DOHH2 (cell line): ENCODE results near the gene UAP1L1.
"Not testable (repeated sequence)": the region's sequence is repeated elsewhere in the genome, so short reads cannot be mapped to it uniquely, and the experiment has no call there.

ENCODE experiments used
- H3F3A ChIP-seq: fragments of 200-600 bp; sonication (generic), shearing (Covaris generic); 2 replicates; pipeline ENCODE4 v1.6.0; 2016; ENCODE audit warnings: antibody characterized with exemption, mild to moderate bottlenecking; ENCODE audit not compliant: control insufficient read depth, insufficient read depth
- H3K27ac ChIP-seq: fragments of 200-600 bp; sonication (generic); 2 replicates; pipeline ENCODE4 v1.5.1; 2014; ENCODE audit warnings: low read depth, mild to moderate bottlenecking, low read length, moderate library complexity
- H3K27me3 ChIP-seq: fragments of 200-600 bp; sonication (generic); 2 replicates; pipeline ENCODE4 v1.6.1; 2014; ENCODE audit warnings: mild to moderate bottlenecking, low read length, mixed read lengths; ENCODE audit not compliant: control insufficient read depth
- H3K36me3 ChIP-seq: fragments of 200-600 bp; sonication (generic); 2 replicates; pipeline ENCODE4 v1.6.1; 2014; ENCODE audit warnings: mild to moderate bottlenecking, low read length, moderate library complexity, mixed read lengths; ENCODE audit not compliant: control insufficient read depth
- H3K4me1 ChIP-seq: fragments of 200-600 bp; sonication (generic); 2 replicates; pipeline ENCODE4 v1.6.1; 2014; ENCODE audit warnings: mild to moderate bottlenecking, low read length, mixed read lengths; ENCODE audit not compliant: control insufficient read depth
- H3K4me2 ChIP-seq: fragments of 200-600 bp; sonication (generic); 2 replicates; pipeline ENCODE4 v1.6.0; 2014; ENCODE audit warnings: mild to moderate bottlenecking, low read length, moderate library complexity
- H3K4me3 ChIP-seq: fragments of 200-600 bp; sonication (generic); 2 replicates; pipeline ENCODE4 v1.5.1; 2014; ENCODE audit warnings: mild to moderate bottlenecking, low read length, mixed read lengths
- H3K79me2 ChIP-seq: fragments of 200-600 bp; sonication (generic); 2 replicates; pipeline ENCODE4 v1.6.1; 2014; ENCODE audit warnings: mild to moderate bottlenecking, low read length, mixed read lengths; ENCODE audit not compliant: control insufficient read depth
- H3K9me2 ChIP-seq: fragments of 200-600 bp; sonication (generic); replicated peaks from 2 replicates; pipeline ENCODE4 v1.6.1; 2014; ENCODE audit warnings: mild to moderate bottlenecking, low read length, mixed read lengths; ENCODE audit not compliant: control insufficient read depth
- H3K9me3 ChIP-seq: fragments of 200-600 bp; sonication (generic); 2 replicates; pipeline ENCODE4 v1.6.1; 2014; ENCODE audit warnings: antibody characterized with exemption, low read length, mixed read lengths; ENCODE audit not compliant: control insufficient read depth, insufficient read depth
- H4K20me1 ChIP-seq: fragments of 200-600 bp; sonication (generic); 2 replicates; pipeline ENCODE4 v1.6.0; 2014; ENCODE audit warnings: low read depth, mild to moderate bottlenecking, antibody characterized with exemption, low read length, moderate library complexity; ENCODE audit not compliant: control insufficient read depth, insufficient read depth
- CTCF ChIP-seq: fragments of 200-600 bp; sonication (generic); IDR thresholded peaks from one replicate; pipeline ENCODE4 v1.5.1; 2014; ENCODE audit warnings: antibody characterized with exemption, mild to moderate bottlenecking, low read depth, low read length; ENCODE audit not compliant: poor library complexity, severe bottlenecking
- EZH2phosphoT487 ChIP-seq: fragments of 200-600 bp; sonication (generic); IDR thresholded peaks from 2 replicates; pipeline ENCODE4 v1.6.1; 2017; ENCODE audit warnings: borderline replicate concordance, mild to moderate bottlenecking, antibody characterized with exemption, low read length, moderate library complexity, mixed read lengths

The UAP1L1 gene

GRCh38 chr9:137121927-137122795, 44.8 kb downstream of the UAP1L1 start:
- H4K20me1 ChIP-seq, H3K9me3 ChIP-seq, H3K9me2 ChIP-seq, H3K27me3 ChIP-seq: not testable (repeated sequence)
- Histone ChIP-seq H3F3A (peaks cover 46% of the 10 kb centered on the region), H3K27ac (peak overlapping the region; percentile 95), H3K36me3 (peaks cover 15% of the 10 kb centered on the region), H3K4me2 (peak overlapping the region; percentile 74), H3K4me3 (peak overlapping the region; percentile 56), H3K4me1 (peaks cover 77% of the 10 kb centered on the region), H3K79me2 (peaks cover 32% of the 10 kb centered on the region)

DNA sequence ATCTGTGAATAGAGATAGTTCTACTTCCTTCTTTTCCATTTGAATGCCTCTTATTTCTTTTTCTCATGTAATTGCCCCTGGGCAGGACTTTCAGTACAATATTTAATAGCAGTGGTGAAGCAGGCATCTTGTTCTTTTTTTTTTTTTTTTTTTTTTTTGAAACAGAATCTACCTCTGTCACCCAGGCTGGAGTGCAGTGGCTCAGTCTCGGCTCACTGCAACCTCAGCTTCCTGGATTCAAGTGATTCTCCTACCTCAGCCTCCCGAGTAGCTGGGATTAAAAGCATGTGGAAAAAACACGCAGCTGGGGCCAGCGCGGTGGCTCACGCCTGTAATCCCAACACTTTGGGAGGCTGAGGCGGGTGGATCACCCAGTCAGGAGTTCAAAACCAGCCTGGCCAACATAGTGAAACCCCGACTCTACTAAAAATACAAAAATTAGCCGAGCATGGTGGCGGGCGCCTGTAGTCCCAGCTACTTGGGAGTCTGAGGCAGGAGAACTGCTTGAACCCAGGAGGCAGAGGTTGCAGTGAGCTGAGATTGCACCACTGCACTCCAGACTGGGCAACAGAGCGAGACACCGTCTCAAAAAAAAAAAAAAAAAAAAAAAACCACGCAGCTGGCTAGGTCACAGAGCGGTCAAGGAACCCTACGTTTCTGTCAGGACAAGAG, 45.6 kb downstream of the UAP1L1 start:
- H4K20me1 ChIP-seq, H3K9me3 ChIP-seq, H3K27me3 ChIP-seq, H3K9me2 ChIP-seq: not testable (repeated sequence)
- Histone ChIP-seq H3K4me1 (peaks cover 74% of the 10 kb centered on the region), H3K27ac (peak overlapping the region; percentile 95), H3F3A (peaks cover 52% of the 10 kb centered on the region), H3K4me3 (peak overlapping the region; percentile 56), H3K4me2 (peak overlapping the region; percentile 74), H3K79me2 (peaks cover 40% of the 10 kb centered on the region), H3K36me3 (peaks cover 20% of the 10 kb centered on the region)

GRCh38 chr9:137123468-137123837, 46.1 kb downstream of the UAP1L1 start:
- Histone ChIP-seq H3K4me1 (peaks cover 70% of the 10 kb centered on the region), H3K4me2 (peak overlapping the region; percentile 74), H3K4me3 (peak overlapping the region; percentile 56), H3K27me3 (no peaks in the 10 kb centered on the region), H3K9me3 (no peaks in the 10 kb centered on the region), H3K79me2 (peaks cover 45% of the 10 kb centered on the region), H3K9me2 (no peaks in the 10 kb centered on the region), H3K36me3 (peaks cover 25% of the 10 kb centered on the region), H3F3A (peaks cover 55% of the 10 kb centered on the region), H4K20me1 (no peaks in the 10 kb centered on the region; the same call in 1 of the 2 replicates), H3K27ac (peak overlapping the region; percentile 95)
- TF ChIP-seq CTCF (no peak), EZH2phosphoT487 (no peak)

DNA sequence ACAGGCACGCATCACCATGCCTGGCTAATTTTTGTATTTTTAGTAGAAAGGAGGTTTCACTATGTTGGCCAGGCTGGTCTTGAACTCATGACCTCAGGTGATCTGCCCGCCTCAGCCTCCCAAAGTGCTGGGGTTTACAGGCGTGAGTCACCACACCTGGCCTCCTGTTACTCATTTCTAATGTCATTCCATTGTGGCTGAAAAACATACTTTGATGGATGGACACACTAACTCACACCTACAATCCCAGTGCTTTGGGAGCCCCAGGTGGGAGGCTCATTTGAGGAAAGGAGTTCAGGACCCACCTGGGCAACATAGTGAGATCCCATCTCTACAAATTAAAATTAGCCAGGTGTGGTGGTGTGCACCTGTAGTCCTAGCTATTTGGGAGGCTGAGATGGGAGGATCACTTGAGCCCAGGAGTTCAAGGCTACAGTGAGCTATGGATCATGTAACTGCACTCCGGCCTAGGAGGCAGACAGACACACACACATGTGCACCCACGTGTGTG, 46.7 kb downstream of the UAP1L1 start:
- peaks cover 31% of the 10 kb centered on the region for H3K36me3 ChIP-seq
- peak overlapping the region; percentile 56 for H3K4me3 ChIP-seq
- peaks cover 66% of the 10 kb centered on the region for H3K4me1 ChIP-seq
- H3K9me2 ChIP-seq, H3K9me3 ChIP-seq, H3K27me3 ChIP-seq, H4K20me1 ChIP-seq: not testable (repeated sequence)
- peak overlapping the region; percentile 74 for H3K4me2 ChIP-seq
- peaks cover 50% of the 10 kb centered on the region for H3K79me2 ChIP-seq
- H3F3A ChIP-seq, result peaks cover 59% of the 10 kb centered on the region
- H3K27ac ChIP-seq, result peak overlapping the region; percentile 95
